ENCODE results near the gene TGFBR1.

Gene TGFBR1

GRCh38 chr9:99129091-99129490 lies 24.2 kb downstream of the TGFBR1 start:
- no peak for DNase-seq (ENCODE audit: extremely low read depth, low read depth)
- no peak overlapping the region for H3K4me3 ChIP-seq (replicated peaks; ENCODE audit: low read depth, low read length)
- TF ChIP-seq CTCF (IDR thresholded peaks at IDR 0.05; ENCODE audit: low read depth, low read length, missing control alignments) = no peak

- no peak for TF ChIP-seq CTCF (IDR thresholded peaks at IDR 0.05; ENCODE audit: low read depth, low read length, missing control alignments)
- no peak for DNase-seq (ENCODE audit: extremely low read depth, low read depth)
- H3K4me3 ChIP-seq (replicated peaks; ENCODE audit: low read depth, low read length) = no peak overlapping the region
These were observed 25.2 kb downstream of the TGFBR1 start for GRCh38 chr9:99130069-99130468.

GRCh38 chr9:99133145-99133544 lies 28.2 kb downstream of the TGFBR1 start:
- no peak for DNase-seq (ENCODE audit: extremely low read depth, low read depth)
- TF ChIP-seq CTCF (IDR thresholded peaks at IDR 0.05; ENCODE audit: low read depth, low read length, missing control alignments) = no peak
- no peak overlapping the region for H3K4me3 ChIP-seq (replicated peaks; ENCODE audit: low read depth, low read length)

GRCh38 chr9:99134893-99135341 lies 30.0 kb downstream of the TGFBR1 start:
- no peak for DNase-seq (ENCODE audit: extremely low read depth, low read depth)
- no peak overlapping the region for H3K4me3 ChIP-seq (replicated peaks; ENCODE audit: low read depth, low read length)
- no peak for TF ChIP-seq CTCF (IDR thresholded peaks at IDR 0.05; ENCODE audit: low read depth, low read length, missing control alignments)

- no peak for TF ChIP-seq CTCF (IDR thresholded peaks at IDR 0.05; ENCODE audit: low read depth, low read length, missing control alignments)
- H3K4me3 ChIP-seq (replicated peaks; ENCODE audit: low read depth, low read length) = no peak overlapping the region
- no peak for DNase-seq (ENCODE audit: extremely low read depth, low read depth)
These were observed 30.5 kb downstream of the TGFBR1 start for GRCh38 chr9:99135456-99135855.

GRCh38 chr9:99137225-99137624 lies 32.3 kb downstream of the TGFBR1 start:
- no peak for TF ChIP-seq CTCF (IDR thresholded peaks at IDR 0.05; ENCODE audit: low read depth, low read length, missing control alignments)
- no peak for DNase-seq (ENCODE audit: extremely low read depth, low read depth)
- H3K4me3 ChIP-seq (replicated peaks; ENCODE audit: low read depth, low read length) = no peak overlapping the region

GRCh38 chr9:99137891-99138290 lies 33.0 kb downstream of the TGFBR1 start:
- TF ChIP-seq CTCF (IDR thresholded peaks at IDR 0.05; ENCODE audit: low read depth, low read length, missing control alignments) = no peak
- DNase-seq (ENCODE audit: extremely low read depth, low read depth) = no peak

More at GRCh38 chr9:99137891-99138290, 33.0 kb downstream of the TGFBR1 start:
- H3K4me3 ChIP-seq (replicated peaks; ENCODE audit: low read depth, low read length) = no peak overlapping the region

All from HFF-Myc (cell line).